ENCODE data around the gene ENOX1. TPM values are rescaled to one million over a fixed set of nuclear protein-coding genes. Genes with fewer than 3 reads are reported as not detected.

The ENOX1 gene
- polyA plus RNA-seq, 3 donors: 0.04 TPM; not detected in 2

GRCh38 chr13:43196086-43196621, 590.6 kb downstream of the ENOX1 start:
- H3K4me3 Mint-ChIP-seq: no peak overlapping the region
- intact Hi-C loops (cut with micrococcal nuclease): no loop called here
- H3K27me3 ChIP-seq (ENCODE audit: control insufficient read depth in 2 of 2, insufficient read depth in 2 of 2, low read length in 2 of 2): peaks cover 0 to 2% of the 10 kb centered on the region in 2 donors
- H3K36me3 ChIP-seq (replicated peaks in 1 of 2; ENCODE audit: control insufficient read depth in 1 of 2, insufficient read depth in 2 of 2, low read length in 2 of 2): no peaks in the 10 kb centered on the region
- WGBS (ENCODE audit: insufficient coverage): 100% methylated on average over 2 of the region's 4 CpGs
- H3K36me3 Mint-ChIP-seq: no peaks in the 10 kb centered on the region
- H2AFZ ChIP-seq (ENCODE audit: insufficient read depth, low read depth, low read length, poor library complexity, severe bottlenecking): no peak overlapping the region
- peaks cover 2 to 3% (median 3%) of the 10 kb centered on the region in 3 donors for H3K27me3 Mint-ChIP-seq (ENCODE audit: low read depth in 3 of 3)
- no peak overlapping the region for H3K9ac ChIP-seq (ENCODE audit: insufficient read depth, low read length, poor library complexity, severe bottlenecking)
- TF ChIP-seq, protein P1, sequence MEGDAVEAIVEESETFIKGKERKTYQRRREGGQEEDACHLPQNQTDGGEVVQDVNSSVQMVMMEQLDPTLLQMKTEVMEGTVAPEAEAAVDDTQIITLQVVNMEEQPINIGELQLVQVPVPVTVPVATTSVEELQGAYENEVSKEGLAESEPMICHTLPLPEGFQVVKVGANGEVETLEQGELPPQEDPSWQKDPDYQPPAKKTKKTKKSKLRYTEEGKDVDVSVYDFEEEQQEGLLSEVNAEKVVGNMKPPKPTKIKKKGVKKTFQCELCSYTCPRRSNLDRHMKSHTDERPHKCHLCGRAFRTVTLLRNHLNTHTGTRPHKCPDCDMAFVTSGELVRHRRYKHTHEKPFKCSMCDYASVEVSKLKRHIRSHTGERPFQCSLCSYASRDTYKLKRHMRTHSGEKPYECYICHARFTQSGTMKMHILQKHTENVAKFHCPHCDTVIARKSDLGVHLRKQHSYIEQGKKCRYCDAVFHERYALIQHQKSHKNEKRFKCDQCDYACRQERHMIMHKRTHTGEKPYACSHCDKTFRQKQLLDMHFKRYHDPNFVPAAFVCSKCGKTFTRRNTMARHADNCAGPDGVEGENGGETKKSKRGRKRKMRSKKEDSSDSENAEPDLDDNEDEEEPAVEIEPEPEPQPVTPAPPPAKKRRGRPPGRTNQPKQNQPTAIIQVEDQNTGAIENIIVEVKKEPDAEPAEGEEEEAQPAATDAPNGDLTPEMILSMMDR (IDR thresholded peaks at IDR 0.05): no peak
- H3K4me3 ChIP-seq (replicated peaks in 1 of 3; ENCODE audit: low read depth in 2 of 3, low read length in 3 of 3): no peak overlapping the region
- no peak overlapping the region for H3K27ac Mint-ChIP-seq
- no peaks in the 10 kb centered on the region for H3K9me3 ChIP-seq (replicated peaks in 1 of 2; ENCODE audit: control insufficient read depth in 1 of 2, insufficient read depth in 1 of 2, low read length in 2 of 2)
- no peaks in the 10 kb centered on the region for H3K4me1 ChIP-seq (ENCODE audit: control insufficient read depth in 1 of 2, insufficient read depth in 2 of 2, low read length in 2 of 2)
- H3K4me2 ChIP-seq (replicated peaks; ENCODE audit: extremely low read depth, low read length, poor library complexity, severe bottlenecking): no peak overlapping the region
- no peaks in the 10 kb centered on the region for H4K20me1 ChIP-seq (ENCODE audit: insufficient read depth, low read length)
- H3K79me2 ChIP-seq (ENCODE audit: insufficient read depth, low read length): no peaks in the 10 kb centered on the region
- DNase-seq: no peak
- no peak overlapping the region for H3K27ac ChIP-seq (ENCODE audit: low read depth in 1 of 2, low read length in 2 of 2)
- no peaks in the 10 kb centered on the region for H3K4me1 Mint-ChIP-seq
- peaks cover 0 to 3% (median 0%) of the 10 kb centered on the region in 7 donors for H3K9me3 Mint-ChIP-seq

GRCh38 chr13:43195551-43195950, 591.2 kb downstream of the ENOX1 start:
- WGBS (ENCODE audit: insufficient coverage): 100% methylated on average over 1 of the region's 4 CpGs

More at GRCh38 chr13:43195551-43195950, 591.2 kb downstream of the ENOX1 start:
- Mint-ChIP-seq H3K27me3 (ENCODE audit: low read depth in 3 of 3) (peaks cover 2 to 5% (median 3%) of the 10 kb centered on the region in 3 donors), H3K27ac (no peak overlapping the region), H3K36me3 (no peaks in the 10 kb centered on the region), H3K4me1 (no peaks in the 10 kb centered on the region), H3K9me3 (peaks cover 0 to 2% (median 0%) of the 10 kb centered on the region in 7 donors), H3K4me3 (no peak overlapping the region)
- TF ChIP-seq, protein P1 (IDR thresholded peaks at IDR 0.05): no peak
- Histone ChIP-seq H3K79me2 (ENCODE audit: insufficient read depth, low read length) (no peaks in the 10 kb centered on the region), H3K27me3 (ENCODE audit: control insufficient read depth in 2 of 2, insufficient read depth in 2 of 2, low read length in 2 of 2) (peaks cover 0 to 2% of the 10 kb centered on the region in 2 donors), H3K4me1 (ENCODE audit: control insufficient read depth in 1 of 2, insufficient read depth in 2 of 2, low read length in 2 of 2) (no peaks in the 10 kb centered on the region), H4K20me1 (ENCODE audit: insufficient read depth, low read length) (no peaks in the 10 kb centered on the region), H3K36me3 (replicated peaks in 1 of 2; ENCODE audit: control insufficient read depth in 1 of 2, insufficient read depth in 2 of 2, low read length in 2 of 2) (no peaks in the 10 kb centered on the region), H3K9ac (ENCODE audit: insufficient read depth, low read length, poor library complexity, severe bottlenecking) (no peak overlapping the region), H2AFZ (ENCODE audit: insufficient read depth, low read depth, low read length, poor library complexity, severe bottlenecking) (no peak overlapping the region), H3K4me2 (replicated peaks; ENCODE audit: extremely low read depth, low read length, poor library complexity, severe bottlenecking) (no peak overlapping the region), H3K4me3 (replicated peaks in 1 of 3; ENCODE audit: low read depth in 2 of 3, low read length in 3 of 3) (no peak overlapping the region), H3K27ac (ENCODE audit: low read depth in 1 of 2, low read length in 2 of 2) (no peak overlapping the region), H3K9me3 (replicated peaks in 1 of 2; ENCODE audit: control insufficient read depth in 1 of 2, insufficient read depth in 1 of 2, low read length in 2 of 2) (no peaks in the 10 kb centered on the region)
- DNase-seq: no peak
- intact Hi-C loops (cut with micrococcal nuclease): no loop called here
